Gastrocnemius medialis (tissue), 4 donors: ENCODE data around the gene PRCC. TPM values are rescaled to one million over a fixed set of nuclear protein-coding genes. Genes with fewer than 3 reads are reported as not detected.

Experiments used
- ATAC-seq, 2 donors: fragments of 150-250 bp; one replicate each; pipeline ENCODE4 v1.9.1; 2016
- DNase-seq, 2 donors: peaks; one replicate each; pipeline ENCODE4 v3.0.0-alpha.2; 2019
- H3K27ac ChIP-seq, 4 donors: fragments of 200-600 bp; sonication (generic); 1 replicate in 1 of 4; 2 replicates in 3 of 4; pipeline ENCODE4 v1.5.1; 2016 to 2018; ENCODE audit warnings: mild to moderate bottlenecking in 2 of 4, moderate library complexity in 1 of 4
- H3K27me3 ChIP-seq, 3 donors: fragments of 200-600 bp; sonication (generic) in 2 of 3; 1 replicate in 1 of 3; 2 replicates in 2 of 3; pipeline versions ENCODE4 v1.5.1 to v1.6.0; 2016 to 2019; ENCODE audit warnings: mild to moderate bottlenecking in 1 of 3, moderate library complexity in 1 of 3
- H3K36me3 ChIP-seq, 2 donors: fragments of 200-600 bp; sonication (generic) in 1 of 2; one replicate each; pipeline ENCODE4 v1.5.1; 2017 to 2018
- H3K4me1 ChIP-seq, 2 donors: fragments of 200-600 bp; sonication (generic) in 1 of 2; one replicate each; pipeline ENCODE4 v1.5.1; 2016 to 2017; ENCODE audit warnings: mild to moderate bottlenecking in 2 of 2
- H3K4me3 ChIP-seq, 4 donors: fragments of 200-600 bp; sonication (generic) in 3 of 4; 1 replicate in 1 of 4; 2 replicates in 3 of 4; pipeline ENCODE4 v1.5.1; 2016 to 2019; ENCODE audit warnings: mild to moderate bottlenecking in 2 of 4
- H3K9me3 ChIP-seq, 3 donors: fragments of 200-600 bp; sonication (generic) in 2 of 3; 1 replicate in 1 of 3; 2 replicates in 2 of 3; pipeline ENCODE4 v1.5.1; 2016 to 2019
- POLR2A ChIP-seq, 2 donors: fragments of 450-650 bp; IDR thresholded peaks; one replicate each; pipeline ENCODE4 v1.6.1; 2017; ENCODE audit warnings: antibody characterized with exemption in 2 of 2, mild to moderate bottlenecking in 2 of 2, moderate library complexity in 2 of 2
- in situ Hi-C, 4 donors: fragments of 200-750 bp; cut with MboI; loops; one replicate each; pipeline versions ENCODE4 v1.15.0 to v1.8.0; 2017; ENCODE audit warnings: low sequenced_read_pairs in 4 of 4
- intact Hi-C: fragments of 100-400 bp; cut with DNase I; formaldehyde crosslinking; loops from one replicate; pipeline ENCODE4 v1.15.1; 2023; ENCODE audit warnings: low total_unique reads
- total RNA-seq, 4 donors: library from RNA; depleted of rRNA; stranded (reverse); fragments of >200 nt; gene quantifications; one replicate each; pipeline versions ENCODE4 v1.1.0 to v1.2.3, GENCODE V29; 2016
- TF ChIP-seq, protein P1 (sequence below), 5 experiments: fragments of 450-650 bp in 3 of 5; fragments of 200-600 bp in 2 of 5; sonication (generic) in 2 of 5; IDR thresholded peaks in 4 of 5; conservative IDR thresholded peaks in 1 of 5; 1 replicate in 4 of 5; 2 replicates in 1 of 5; pipeline ENCODE4 v1.5.1; 2016 to 2019; ENCODE audit warnings: antibody characterized with exemption in 5 of 5, mild to moderate bottlenecking in 3 of 5, moderate library complexity in 3 of 5

PRCC gene
- total RNA-seq, 4 donors from 2014 or later: 42.8 to 62.3 (median 46.5) TPM

- intact Hi-C loops (loop anchor here (5.0 to 10.0 kb wide), 3 partner anchors 80 to 618 kb away; partner anchors contain the start of genes CCT3 and TSACC), in situ Hi-C loops (loop anchor here in 1 of 4 donors (25.0 kb wide), 1 partner anchor 680 kb away; the partner anchor contains the start of genes LAMTOR2, RAB25 and UBQLN4)
- H3K4me3 ChIP-seq: no peak overlapping the region
- TF ChIP-seq, protein P1, sequence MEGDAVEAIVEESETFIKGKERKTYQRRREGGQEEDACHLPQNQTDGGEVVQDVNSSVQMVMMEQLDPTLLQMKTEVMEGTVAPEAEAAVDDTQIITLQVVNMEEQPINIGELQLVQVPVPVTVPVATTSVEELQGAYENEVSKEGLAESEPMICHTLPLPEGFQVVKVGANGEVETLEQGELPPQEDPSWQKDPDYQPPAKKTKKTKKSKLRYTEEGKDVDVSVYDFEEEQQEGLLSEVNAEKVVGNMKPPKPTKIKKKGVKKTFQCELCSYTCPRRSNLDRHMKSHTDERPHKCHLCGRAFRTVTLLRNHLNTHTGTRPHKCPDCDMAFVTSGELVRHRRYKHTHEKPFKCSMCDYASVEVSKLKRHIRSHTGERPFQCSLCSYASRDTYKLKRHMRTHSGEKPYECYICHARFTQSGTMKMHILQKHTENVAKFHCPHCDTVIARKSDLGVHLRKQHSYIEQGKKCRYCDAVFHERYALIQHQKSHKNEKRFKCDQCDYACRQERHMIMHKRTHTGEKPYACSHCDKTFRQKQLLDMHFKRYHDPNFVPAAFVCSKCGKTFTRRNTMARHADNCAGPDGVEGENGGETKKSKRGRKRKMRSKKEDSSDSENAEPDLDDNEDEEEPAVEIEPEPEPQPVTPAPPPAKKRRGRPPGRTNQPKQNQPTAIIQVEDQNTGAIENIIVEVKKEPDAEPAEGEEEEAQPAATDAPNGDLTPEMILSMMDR (IDR thresholded peaks at IDR 0.05 in 4 of 5, conservative IDR thresholded peaks at IDR 0.05 in 1 of 5): no peak
- no peak for TF ChIP-seq POLR2A (IDR thresholded peaks at IDR 0.05)
- H3K9me3 ChIP-seq: no peaks in the 10 kb centered on the region
- no peaks in the 10 kb centered on the region for H3K27me3 ChIP-seq
- DNase-seq: no peak
- H3K27ac ChIP-seq: peak overlapping the region in 2 of 4 donors; percentile 38 to 90
- ATAC-seq: no peak
- peaks cover 0 to 37% of the 10 kb centered on the region in 2 donors for H3K36me3 ChIP-seq
- H3K4me1 ChIP-seq: peaks cover 38 to 40% of the 10 kb centered on the region in 2 donors
Observed at GRCh38 chr1:156742801-156743200, 24.5 kb upstream of the PRCC start.

DNA sequence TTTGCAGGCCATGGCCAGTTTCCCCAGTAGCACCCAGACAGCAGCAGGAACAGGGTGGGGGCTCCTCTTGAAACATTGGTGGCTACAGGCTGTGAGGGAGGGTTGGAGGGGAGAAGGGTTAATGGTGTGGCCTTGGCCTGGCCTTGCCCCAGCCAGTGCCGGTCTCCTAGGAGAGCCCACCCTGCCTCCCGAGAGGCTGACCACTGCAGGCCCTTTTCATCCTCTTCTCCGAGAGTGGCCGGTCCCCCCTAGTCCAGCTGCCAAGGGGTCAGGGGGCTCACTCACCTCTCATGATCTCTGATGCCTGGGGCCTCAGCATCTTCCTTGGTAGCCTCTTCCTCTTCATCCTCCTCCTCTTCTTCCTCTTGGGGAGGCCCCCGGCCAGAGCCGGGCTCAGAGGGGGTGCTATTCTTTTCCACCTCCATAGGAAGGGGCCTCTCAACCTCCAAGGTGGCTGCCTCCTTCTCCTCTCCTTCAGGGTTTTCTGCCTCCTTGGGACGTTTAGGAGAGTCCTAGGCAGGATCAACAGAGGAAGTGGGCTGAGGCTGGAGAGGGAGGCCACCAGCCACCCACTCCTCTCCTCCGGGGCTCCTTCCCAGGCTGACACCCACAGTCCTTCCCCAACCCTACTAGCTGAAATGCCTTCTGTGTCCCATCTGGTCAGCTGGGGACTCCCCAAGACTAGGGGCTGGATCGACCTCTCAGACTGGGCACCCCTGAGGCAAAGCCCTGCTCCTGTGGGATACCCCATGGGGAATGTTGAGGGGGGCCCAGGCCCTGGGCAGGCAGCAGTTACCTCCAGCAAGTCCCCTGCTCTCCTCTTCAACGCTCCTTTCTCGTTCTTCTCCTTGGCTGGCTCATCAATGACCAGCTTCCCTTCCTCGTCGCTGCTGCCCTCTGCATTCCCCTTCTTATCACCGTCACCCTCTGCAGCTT lies 23.7 kb upstream of the PRCC start:
- no peak for TF ChIP-seq POLR2A (IDR thresholded peaks at IDR 0.05)
- TF ChIP-seq, protein P1 (IDR thresholded peaks at IDR 0.05 in 4 of 5, conservative IDR thresholded peaks at IDR 0.05 in 1 of 5): no peak
- intact Hi-C loops: loop anchor here (5.0 to 10.0 kb wide), 3 partner anchors 81 to 619 kb away; partner anchors contain the start of genes CCT3 and TSACC
- DNase-seq: no peak
- ATAC-seq: no peak
- no peaks in the 10 kb centered on the region for H3K27me3 ChIP-seq
- peaks cover 46 to 47% of the 10 kb centered on the region in 2 donors for H3K4me1 ChIP-seq
- H3K4me3 ChIP-seq: no peak overlapping the region
- in situ Hi-C loops: loop anchor here in 1 of 4 donors (25.0 kb wide), 1 partner anchor 681 kb away; the partner anchor contains the start of genes LAMTOR2, RAB25 and UBQLN4
- H3K9me3 ChIP-seq: no peaks in the 10 kb centered on the region
- peak overlapping the region in 3 of 4 donors; percentile 38 to 100 (median 100) for H3K27ac ChIP-seq
- peaks cover 0 to 31% of the 10 kb centered on the region in 2 donors for H3K36me3 ChIP-seq

DNA sequence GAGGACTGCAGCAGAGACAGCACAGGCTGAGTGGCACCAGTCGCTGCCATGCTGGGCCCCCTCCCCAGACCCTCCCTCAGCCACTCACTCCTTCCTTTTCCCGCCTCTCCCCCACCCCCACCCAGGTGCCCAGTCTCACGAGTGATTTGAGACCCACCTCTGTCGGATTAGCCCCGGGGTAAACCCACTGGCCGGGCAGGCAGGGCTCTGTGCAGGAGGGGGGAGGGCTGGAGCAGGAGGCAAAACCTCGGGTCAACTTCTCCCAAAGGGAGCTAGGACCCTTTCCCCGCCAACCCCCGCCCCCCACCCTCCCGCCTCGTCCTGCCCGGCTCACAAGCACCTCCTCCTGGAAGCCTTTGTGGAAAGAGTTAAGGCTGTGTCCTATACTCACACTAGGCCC lies 23.0 kb upstream of the PRCC start:
- Histone ChIP-seq H3K36me3 (peaks cover 0 to 31% of the 10 kb centered on the region in 2 donors), H3K4me3 (no peak overlapping the region), H3K27ac (peak overlapping the region; percentile 94 to 100 (median 100)), H3K4me1 (peaks cover 51 to 53% of the 10 kb centered on the region in 2 donors), H3K9me3 (no peaks in the 10 kb centered on the region), H3K27me3 (no peaks in the 10 kb centered on the region)
- no peak for ATAC-seq
- TF ChIP-seq POLR2A (IDR thresholded peaks at IDR 0.05): no peak
- TF ChIP-seq, protein P1 (IDR thresholded peaks at IDR 0.05 in 4 of 5, conservative IDR thresholded peaks at IDR 0.05 in 1 of 5): no peak
- intact Hi-C loops: loop anchor here (5.0 to 10.0 kb wide), 3 partner anchors 82 to 620 kb away; partner anchors contain the start of genes CCT3 and TSACC
- in situ Hi-C loops: loop anchor here in 1 of 4 donors (25.0 kb wide), 1 partner anchor 682 kb away; the partner anchor contains the start of genes LAMTOR2, RAB25 and UBQLN4
- DNase-seq: no peak

DNA sequence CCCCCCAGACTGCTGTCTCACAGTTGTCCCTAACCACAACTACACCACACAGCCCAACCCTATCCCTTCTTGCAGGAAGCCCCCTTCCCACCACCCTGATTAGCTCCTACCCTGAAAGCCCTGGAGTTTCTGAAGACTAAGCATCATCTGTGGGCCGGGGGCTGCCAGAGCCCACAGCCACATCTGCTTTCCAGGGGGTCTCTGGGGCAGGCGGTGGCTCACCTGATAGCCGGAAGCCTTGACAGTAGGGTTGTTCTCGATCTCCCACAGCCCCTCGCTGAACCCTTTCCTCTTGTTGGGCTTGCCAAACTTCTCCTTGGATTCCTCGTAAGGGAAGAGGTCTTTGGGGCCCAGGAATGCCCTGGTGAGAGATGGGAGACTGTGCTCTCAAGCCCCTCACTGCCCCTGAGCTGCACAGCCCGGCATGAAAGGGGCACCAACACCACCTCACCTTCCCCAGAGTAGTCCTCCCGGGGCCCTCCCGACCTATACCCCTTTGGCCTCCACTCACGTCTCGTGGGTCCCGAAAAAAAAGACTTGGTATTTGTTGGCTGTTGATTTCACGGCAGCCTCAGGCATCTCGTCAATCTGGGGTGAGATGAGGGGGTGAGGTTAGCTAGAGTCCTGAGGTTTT lies 22.4 kb upstream of the PRCC start:
- TF ChIP-seq, protein P1 (IDR thresholded peaks at IDR 0.05 in 4 of 5, conservative IDR thresholded peaks at IDR 0.05 in 1 of 5): no peak
- TF ChIP-seq POLR2A (IDR thresholded peaks at IDR 0.05): no peak
- Histone ChIP-seq H3K27ac (peak overlapping the region; percentile 94 to 100 (median 100)), H3K4me3 (no peak overlapping the region), H3K9me3 (no peaks in the 10 kb centered on the region), H3K27me3 (no peaks in the 10 kb centered on the region), H3K36me3 (peaks cover 0 to 31% of the 10 kb centered on the region in 2 donors), H3K4me1 (peaks cover 53 to 55% of the 10 kb centered on the region in 2 donors)
- intact Hi-C loops: loop anchor here (5.0 to 10.0 kb wide), 4 partner anchors 83 to 620 kb away; partner anchors contain the start of genes CCT3 and TSACC
- no peak for DNase-seq
- in situ Hi-C loops: loop anchor here in 1 of 4 donors (25.0 kb wide), 1 partner anchor 683 kb away; the partner anchor contains the start of genes LAMTOR2, RAB25 and UBQLN4
- no peak for ATAC-seq
